ENCODE results near the gene ADAMTSL2.
"Not testable (repeated sequence)": the region's sequence is repeated elsewhere in the genome, so short reads cannot be mapped to it uniquely, and the experiment has no call there.

Gene ADAMTSL2

GRCh38 chr9:133560944-133561343 lies 26.4 kb downstream of the ADAMTSL2 start:
- no peak for DNase-seq

GRCh38 chr9:133561976-133562554 lies 27.6 kb downstream of the ADAMTSL2 start:
- DNase-seq, result no peak

- no peak for DNase-seq
Observed at GRCh38 chr9:133562611-133563290, 28.2 kb downstream of the ADAMTSL2 start.

GRCh38 chr9:133563291-133563796 lies 28.8 kb downstream of the ADAMTSL2 start:
- no peak for DNase-seq

GRCh38 chr9:133563814-133564213 lies 29.3 kb downstream of the ADAMTSL2 start:
- DNase-seq, result not testable (repeated sequence)

GRCh38 chr9:133564451-133565116 lies 30.1 kb downstream of the ADAMTSL2 start:
- DNase-seq, result no peak

GRCh38 chr9:133566382-133566781 lies 31.9 kb downstream of the ADAMTSL2 start:
- DNase-seq, result no peak

- no peak for DNase-seq
Observed at GRCh38 chr9:133566817-133567216, 32.3 kb downstream of the ADAMTSL2 start.

GRCh38 chr9:133568186-133568585 lies 33.7 kb downstream of the ADAMTSL2 start:
- DNase-seq, result no peak

- DNase-seq, result no peak
Observed at GRCh38 chr9:133569121-133569785, 34.7 kb downstream of the ADAMTSL2 start.

GRCh38 chr9:133569891-133570690 lies 35.6 kb downstream of the ADAMTSL2 start:
- no peak for DNase-seq

GRCh38 chr9:133570691-133571080 lies 36.2 kb downstream of the ADAMTSL2 start:
- no peak for DNase-seq

GRCh38 chr9:133571391-133571890 lies 36.9 kb downstream of the ADAMTSL2 start:
- no peak for DNase-seq

GRCh38 chr9:133571896-133572595 lies 37.5 kb downstream of the ADAMTSL2 start:
- DNase-seq, result no peak

- no peak for DNase-seq
Observed at GRCh38 chr9:133572821-133573361, 38.4 kb downstream of the ADAMTSL2 start.

GRCh38 chr9:133573791-133574515 lies 39.4 kb downstream of the ADAMTSL2 start:
- no peak for DNase-seq

- no peak for DNase-seq
Observed at GRCh38 chr9:133574771-133575170, 40.3 kb downstream of the ADAMTSL2 start.

- no peak for DNase-seq
Observed at GRCh38 chr9:133575186-133576030, 40.9 kb downstream of the ADAMTSL2 start.

- no peak for DNase-seq
Observed at GRCh38 chr9:133576031-133576874, 41.7 kb downstream of the ADAMTSL2 start.

Measured in T-helper 9 cell (primary cell).